Measurements from ENCODE around the gene HSP90AB1.

DNA sequence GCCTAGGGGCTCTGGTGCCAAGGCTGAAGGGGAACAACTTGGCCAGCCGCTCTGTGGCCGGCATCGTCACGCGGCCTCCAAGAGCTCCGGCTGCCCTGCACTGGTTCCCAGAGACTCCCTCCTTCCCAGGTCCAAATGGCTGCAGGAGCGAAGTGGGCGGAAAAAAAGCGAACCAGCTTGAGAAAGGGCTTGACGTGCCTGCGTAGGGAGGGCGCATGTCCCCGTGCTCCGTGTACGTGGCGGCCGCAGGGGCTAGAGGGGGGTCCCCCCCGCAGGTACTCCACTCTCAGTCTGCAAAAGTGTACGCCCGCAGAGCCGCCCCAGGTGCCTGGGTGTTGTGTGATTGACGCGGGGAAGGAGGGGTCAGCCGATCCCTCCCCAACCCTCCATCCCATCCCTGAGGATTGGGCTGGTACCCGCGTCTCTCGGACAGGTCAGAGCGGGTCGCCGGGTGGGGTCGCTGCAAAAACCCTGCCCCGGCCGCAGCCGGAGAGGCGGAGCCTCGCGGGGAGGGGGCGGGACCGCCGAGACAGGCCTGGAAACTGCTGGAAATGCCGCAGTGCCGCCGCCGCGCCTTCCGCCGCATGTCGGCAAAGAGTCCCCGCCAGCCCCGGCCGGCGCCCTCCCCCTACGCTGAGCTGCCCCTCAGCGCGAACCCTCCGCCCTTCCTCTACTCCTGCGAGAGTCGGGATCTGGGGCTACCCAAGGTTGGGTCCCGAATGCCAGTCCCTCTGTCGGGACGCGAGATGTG, 814 bp upstream of the HSP90AB1 start:
- TF ChIP-seq SIN3A (IDR thresholded peaks at IDR 0.05; ENCODE audit: borderline replicate concordance, low read depth, low read length): 0 out of 2 replicates have a peak, but pooled peaks have one; percentile 67
- TF ChIP-seq, protein P1, sequence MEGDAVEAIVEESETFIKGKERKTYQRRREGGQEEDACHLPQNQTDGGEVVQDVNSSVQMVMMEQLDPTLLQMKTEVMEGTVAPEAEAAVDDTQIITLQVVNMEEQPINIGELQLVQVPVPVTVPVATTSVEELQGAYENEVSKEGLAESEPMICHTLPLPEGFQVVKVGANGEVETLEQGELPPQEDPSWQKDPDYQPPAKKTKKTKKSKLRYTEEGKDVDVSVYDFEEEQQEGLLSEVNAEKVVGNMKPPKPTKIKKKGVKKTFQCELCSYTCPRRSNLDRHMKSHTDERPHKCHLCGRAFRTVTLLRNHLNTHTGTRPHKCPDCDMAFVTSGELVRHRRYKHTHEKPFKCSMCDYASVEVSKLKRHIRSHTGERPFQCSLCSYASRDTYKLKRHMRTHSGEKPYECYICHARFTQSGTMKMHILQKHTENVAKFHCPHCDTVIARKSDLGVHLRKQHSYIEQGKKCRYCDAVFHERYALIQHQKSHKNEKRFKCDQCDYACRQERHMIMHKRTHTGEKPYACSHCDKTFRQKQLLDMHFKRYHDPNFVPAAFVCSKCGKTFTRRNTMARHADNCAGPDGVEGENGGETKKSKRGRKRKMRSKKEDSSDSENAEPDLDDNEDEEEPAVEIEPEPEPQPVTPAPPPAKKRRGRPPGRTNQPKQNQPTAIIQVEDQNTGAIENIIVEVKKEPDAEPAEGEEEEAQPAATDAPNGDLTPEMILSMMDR (IDR thresholded peaks at IDR 0.05): peak; percentile 51
- no peak for TF ChIP-seq RFX5 (IDR thresholded peaks at IDR 0.05; ENCODE audit: low read length)
- TF ChIP-seq YY1 (IDR thresholded peaks at IDR 0.05; ENCODE audit: low read depth): peak; percentile 28; the same call in 1 of the 2 replicates
- no peak for TF ChIP-seq RAD21 (IDR thresholded peaks at IDR 0.05; ENCODE audit: low read length)
- TF ChIP-seq EP300 (IDR thresholded peaks at IDR 0.05; ENCODE audit: borderline replicate concordance in 1 of 2, low read depth in 1 of 2, low read length in 1 of 2): peak; percentile 55 to 91; a peak in 3 of 4 replicates

All from SK-N-SH (cell line).